Measurements from ENCODE around the gene HHATL. TPM values are rescaled to one million over a fixed set of nuclear protein-coding genes. Genes with fewer than 3 reads are reported as not detected.

HHATL gene
- total and polyA plus RNA-seq, 4 donors, result 0.17 TPM; not detected in 3

- Histone ChIP-seq H3K9ac (ENCODE audit: low read depth in 1 of 2, low read length in 2 of 2) (no peak overlapping the region), H3K4me3 (ENCODE audit: low read depth in 1 of 3, low read length in 3 of 3) (no peak overlapping the region), H3K4me1 (ENCODE audit: control insufficient read depth in 4 of 4, insufficient read depth in 4 of 4, low read length in 3 of 4) (no peaks in the 10 kb centered on the region), H3K36me3 (ENCODE audit: control insufficient read depth in 4 of 4, insufficient read depth in 3 of 4, low read depth in 1 of 4, low read length in 3 of 4) (no peaks in the 10 kb centered on the region), H3K27me3 (ENCODE audit: control insufficient read depth in 4 of 4, insufficient read depth in 4 of 4, low read length in 3 of 4) (no peaks in the 10 kb centered on the region), H3K27ac (ENCODE audit: low read depth in 1 of 2, low read length in 2 of 2) (no peak overlapping the region), H3K9me3 (ENCODE audit: control insufficient read depth in 4 of 4, low read length in 3 of 4) (no peaks in the 10 kb centered on the region)
- TF ChIP-seq HNF4G (IDR thresholded peaks at IDR 0.05) (no peak), NR2F2 (IDR thresholded peaks at IDR 0.05) (no peak), TAF1 (conservative IDR thresholded peaks at IDR 0.05) (no peak), HNF4A (conservative IDR thresholded peaks at IDR 0.05) (peak in 1 of 2 donors; percentile 26)
- 82% methylated on average over 11 of the region's 11 CpGs for WGBS
- DNase-seq (ENCODE audit: low spot score), result no peak
These were observed 27.7 kb upstream of the HHATL start for GRCh38 chr3:42730294-42730693.

GRCh38 chr3:42729404-42730145 lies 27.0 kb upstream of the HHATL start:
- no peaks in the 10 kb centered on the region for H3K9me3 ChIP-seq (ENCODE audit: control insufficient read depth in 4 of 4, low read length in 3 of 4)
- no peak overlapping the region for H3K9ac ChIP-seq (ENCODE audit: low read depth in 1 of 2, low read length in 2 of 2)
- WGBS, result 69% methylated on average over 6 of the region's 6 CpGs
- TF ChIP-seq RAD21 (IDR thresholded peaks at IDR 0.05) (no peak), ZBTB33 (IDR thresholded peaks at IDR 0.05) (no peak), TAF1 (conservative IDR thresholded peaks at IDR 0.05) (no peak), HNF4A (conservative IDR thresholded peaks at IDR 0.05) (no peak), NR2F2 (IDR thresholded peaks at IDR 0.05) (no peak), CTCF (IDR thresholded peaks at IDR 0.05; ENCODE audit: low read depth, low read length, missing input control) (no peak), ATF3 (IDR thresholded peaks at IDR 0.05) (no peak), JUND (IDR thresholded peaks at IDR 0.05) (no peak), RXRA (IDR thresholded peaks at IDR 0.05) (no peak), HNF4G (IDR thresholded peaks at IDR 0.05) (no peak), MAX (IDR thresholded peaks at IDR 0.05) (no peak), REST (IDR thresholded peaks at IDR 0.05) (no peak), EGR1 (IDR thresholded peaks at IDR 0.05; ENCODE audit: low read depth in 2 of 2) (no peak), FOXA1 (IDR thresholded peaks at IDR 0.05) (no peak), GABPA (IDR thresholded peaks at IDR 0.05 in 1 of 2, conservative IDR thresholded peaks at IDR 0.05 in 1 of 2) (no peak), SP1 (IDR thresholded peaks at IDR 0.05) (no peak)
- H3K4me1 ChIP-seq (ENCODE audit: control insufficient read depth in 4 of 4, insufficient read depth in 4 of 4, low read length in 3 of 4), result no peaks in the 10 kb centered on the region
- DNase-seq (ENCODE audit: low spot score), result no peak
- H3K27ac ChIP-seq (ENCODE audit: low read depth in 1 of 2, low read length in 2 of 2), result no peak overlapping the region
- no peaks in the 10 kb centered on the region for H3K36me3 ChIP-seq (ENCODE audit: control insufficient read depth in 4 of 4, insufficient read depth in 3 of 4, low read depth in 1 of 4, low read length in 3 of 4)
- H3K27me3 ChIP-seq (ENCODE audit: control insufficient read depth in 4 of 4, insufficient read depth in 4 of 4, low read length in 3 of 4), result no peaks in the 10 kb centered on the region
- H3K4me3 ChIP-seq (ENCODE audit: low read depth in 1 of 3, low read length in 3 of 3), result no peak overlapping the region

Data from liver (tissue), 9 donors.